TTC549 (cell line): ENCODE measurements around the gene PXYLP1.
"Not testable (repeated sequence)": the region's sequence is repeated elsewhere in the genome, so short reads cannot be mapped to it uniquely, and the experiment has no call there.

Experiments
- FAIRE-seq: peaks from 2 replicates; lab custom pipeline; 2012; peaks lifted over from hg19 to GRCh38; lab: Jason Lieb, UNC

The PXYLP1 gene

GRCh38 chr3:141300426-141300825 is 68.8 kb downstream of the PXYLP1 start:
- FAIRE-seq, result not testable (repeated sequence)

GRCh38 chr3:141302364-141303141 is 70.9 kb downstream of the PXYLP1 start:
- no peak for FAIRE-seq

GRCh38 chr3:141303481-141304223 is 72.0 kb downstream of the PXYLP1 start:
- peak; percentile 70 for FAIRE-seq

- no peak for FAIRE-seq
Observed at GRCh38 chr3:141305436-141305835, 73.8 kb downstream of the PXYLP1 start.

GRCh38 chr3:141306276-141306675 is 74.7 kb downstream of the PXYLP1 start:
- no peak for FAIRE-seq

- no peak for FAIRE-seq
Observed at GRCh38 chr3:141306922-141307321, 75.3 kb downstream of the PXYLP1 start.

- FAIRE-seq, result no peak
Observed at GRCh38 chr3:141307351-141308059, 75.9 kb downstream of the PXYLP1 start.

- FAIRE-seq, result no peak
Observed at GRCh38 chr3:141308588-141309218, 77.1 kb downstream of the PXYLP1 start.

GRCh38 chr3:141311170-141311495 is 79.5 kb downstream of the PXYLP1 start:
- no peak for FAIRE-seq

GRCh38 chr3:141311496-141312353 is 80.1 kb downstream of the PXYLP1 start:
- FAIRE-seq, result peak; percentile 73

- FAIRE-seq, result no peak
Observed at GRCh38 chr3:141312354-141313092, 80.9 kb downstream of the PXYLP1 start.

- no peak for FAIRE-seq
Observed at GRCh38 chr3:141313093-141313683, 81.6 kb downstream of the PXYLP1 start.

- not testable (repeated sequence) for FAIRE-seq
Observed at GRCh38 chr3:141314415-141314814, 82.8 kb downstream of the PXYLP1 start.

- no peak for FAIRE-seq
Observed at GRCh38 chr3:141316851-141317250, 85.2 kb downstream of the PXYLP1 start.

- FAIRE-seq, result no peak
Observed at GRCh38 chr3:141320399-141321108, 88.9 kb downstream of the PXYLP1 start.

- FAIRE-seq, result no peak
Observed at GRCh38 chr3:141321109-141321497, 89.5 kb downstream of the PXYLP1 start.

GRCh38 chr3:141323936-141324704 is 92.5 kb downstream of the PXYLP1 start:
- no peak for FAIRE-seq

GRCh38 chr3:141326123-141326522 is 94.5 kb downstream of the PXYLP1 start:
- no peak for FAIRE-seq

- FAIRE-seq, result no peak
Observed at GRCh38 chr3:141326626-141327025, 95.0 kb downstream of the PXYLP1 start.
